Measurements from ENCODE around the gene GIT2.

Gene GIT2

GRCh38 chr12:109951136-109951535, 45.0 kb downstream of the GIT2 start:
- no peak for DNase-seq
- Histone ChIP-seq H3K4me3 (ENCODE audit: low read depth in 1 of 2, low read length in 2 of 2) (no peak overlapping the region), H3K27ac (ENCODE audit: low read length) (no peak overlapping the region), H3K9ac (ENCODE audit: low read depth, low read length) (no peak overlapping the region), H3K27me3 (ENCODE audit: insufficient read depth, low read length, poor library complexity) (no peaks in the 10 kb centered on the region), H3K79me2 (ENCODE audit: insufficient read depth, low read length) (no peaks in the 10 kb centered on the region), H4K20me1 (ENCODE audit: insufficient read depth, low read length) (no peaks in the 10 kb centered on the region), H3K4me1 (ENCODE audit: insufficient read depth, low read length) (no peaks in the 10 kb centered on the region), H2AFZ (ENCODE audit: low read depth, low read length) (no peak overlapping the region), H3K9me3 (ENCODE audit: insufficient read depth, low read length, severe bottlenecking) (no peaks in the 10 kb centered on the region), H3K36me3 (ENCODE audit: insufficient read depth, low read length) (peaks cover 82% of the 10 kb centered on the region), H3K4me2 (ENCODE audit: insufficient read depth, low read length) (no peak overlapping the region)
- TF ChIP-seq EZH2 (IDR thresholded peaks at IDR 0.05; ENCODE audit: borderline replicate concordance, low read depth, low read length, severe bottlenecking) (no peak), CTCF (IDR thresholded peaks at IDR 0.05; ENCODE audit: borderline replicate concordance, extremely low read depth, low read length, poor library complexity, severe bottlenecking) (no peak)
- no peak for ATAC-seq (ENCODE audit: insufficient read depth, low read depth)

GRCh38 chr12:109950625-109951024, 45.5 kb downstream of the GIT2 start:
- DNase-seq (no peak), ATAC-seq (ENCODE audit: insufficient read depth, low read depth) (no peak)
- Histone ChIP-seq H3K79me2 (ENCODE audit: insufficient read depth, low read length) (no peaks in the 10 kb centered on the region), H3K9ac (ENCODE audit: low read depth, low read length) (no peak overlapping the region), H4K20me1 (ENCODE audit: insufficient read depth, low read length) (no peaks in the 10 kb centered on the region), H3K4me1 (ENCODE audit: insufficient read depth, low read length) (no peaks in the 10 kb centered on the region), H3K4me2 (ENCODE audit: insufficient read depth, low read length) (no peak overlapping the region), H3K4me3 (ENCODE audit: low read depth in 1 of 2, low read length in 2 of 2) (no peak overlapping the region), H3K27me3 (ENCODE audit: insufficient read depth, low read length, poor library complexity) (no peaks in the 10 kb centered on the region), H3K27ac (ENCODE audit: low read length) (no peak overlapping the region), H3K36me3 (ENCODE audit: insufficient read depth, low read length) (peaks cover 81% of the 10 kb centered on the region), H3K9me3 (ENCODE audit: insufficient read depth, low read length, severe bottlenecking) (no peaks in the 10 kb centered on the region), H2AFZ (ENCODE audit: low read depth, low read length) (no peak overlapping the region)
- no peak for TF ChIP-seq CTCF (IDR thresholded peaks at IDR 0.05; ENCODE audit: borderline replicate concordance, extremely low read depth, low read length, poor library complexity, severe bottlenecking)
- no peak for TF ChIP-seq EZH2 (IDR thresholded peaks at IDR 0.05; ENCODE audit: borderline replicate concordance, low read depth, low read length, severe bottlenecking)

GRCh38 chr12:109949089-109949488, 47.1 kb downstream of the GIT2 start:
- peaks cover 85% of the 10 kb centered on the region for H3K36me3 ChIP-seq (ENCODE audit: insufficient read depth, low read length)
- H3K4me1 ChIP-seq (ENCODE audit: insufficient read depth, low read length), result no peaks in the 10 kb centered on the region
- TF ChIP-seq EZH2 (IDR thresholded peaks at IDR 0.05; ENCODE audit: borderline replicate concordance, low read depth, low read length, severe bottlenecking), result no peak
- no peak for TF ChIP-seq CTCF (IDR thresholded peaks at IDR 0.05; ENCODE audit: borderline replicate concordance, extremely low read depth, low read length, poor library complexity, severe bottlenecking)
- H3K79me2 ChIP-seq (ENCODE audit: insufficient read depth, low read length), result no peaks in the 10 kb centered on the region
- no peak for ATAC-seq (ENCODE audit: insufficient read depth, low read depth)
- no peak overlapping the region for H3K9ac ChIP-seq (ENCODE audit: low read depth, low read length)
- no peak overlapping the region for H3K4me2 ChIP-seq (ENCODE audit: insufficient read depth, low read length)
- no peaks in the 10 kb centered on the region for H3K9me3 ChIP-seq (ENCODE audit: insufficient read depth, low read length, severe bottlenecking)
- no peaks in the 10 kb centered on the region for H3K27me3 ChIP-seq (ENCODE audit: insufficient read depth, low read length, poor library complexity)
- no peaks in the 10 kb centered on the region for H4K20me1 ChIP-seq (ENCODE audit: insufficient read depth, low read length)
- no peak overlapping the region for H3K4me3 ChIP-seq (ENCODE audit: low read depth in 1 of 2, low read length in 2 of 2)
- H2AFZ ChIP-seq (ENCODE audit: low read depth, low read length), result no peak overlapping the region
- no peak overlapping the region for H3K27ac ChIP-seq (ENCODE audit: low read length)
- DNase-seq, result no peak

GRCh38 chr12:109948368-109948767, 47.8 kb downstream of the GIT2 start:
- Histone ChIP-seq H3K27ac (ENCODE audit: low read length) (no peak overlapping the region), H3K27me3 (ENCODE audit: insufficient read depth, low read length, poor library complexity) (no peaks in the 10 kb centered on the region), H3K9me3 (ENCODE audit: insufficient read depth, low read length, severe bottlenecking) (no peaks in the 10 kb centered on the region), H4K20me1 (ENCODE audit: insufficient read depth, low read length) (no peaks in the 10 kb centered on the region), H2AFZ (ENCODE audit: low read depth, low read length) (no peak overlapping the region), H3K4me2 (ENCODE audit: insufficient read depth, low read length) (no peak overlapping the region), H3K79me2 (ENCODE audit: insufficient read depth, low read length) (no peaks in the 10 kb centered on the region), H3K4me3 (ENCODE audit: low read depth in 1 of 2, low read length in 2 of 2) (no peak overlapping the region), H3K9ac (ENCODE audit: low read depth, low read length) (no peak overlapping the region), H3K4me1 (ENCODE audit: insufficient read depth, low read length) (no peaks in the 10 kb centered on the region), H3K36me3 (ENCODE audit: insufficient read depth, low read length) (peaks cover 81% of the 10 kb centered on the region)
- no peak for TF ChIP-seq EZH2 (IDR thresholded peaks at IDR 0.05; ENCODE audit: borderline replicate concordance, low read depth, low read length, severe bottlenecking)
- no peak for TF ChIP-seq CTCF (IDR thresholded peaks at IDR 0.05; ENCODE audit: borderline replicate concordance, extremely low read depth, low read length, poor library complexity, severe bottlenecking)
- DNase-seq (no peak), ATAC-seq (ENCODE audit: insufficient read depth, low read depth) (no peak)
